Fibroblast of pulmonary artery (primary cell): ENCODE measurements around the gene CSRNP2.

Experiments
- DNase-seq: peaks from one replicate; pipeline ENCODE4 v3.0.0-alpha.2; 2010; ENCODE audit warnings: low read depth
- H3K4me3 ChIP-seq: replicated peaks from 2 replicates; pipeline ENCODE4 v1.5.1; 2011; ENCODE audit warnings: low read depth, mild to moderate bottlenecking, control low read depth, low read length, moderate library complexity
- TF ChIP-seq, protein P1 (sequence below): IDR thresholded peaks from 2 replicates; pipeline ENCODE4 v1.5.1; 2011; ENCODE audit warnings: mild to moderate bottlenecking, control low read depth, low read length, inconsistent platforms; ENCODE audit errors: missing control alignments

Gene CSRNP2

DNA sequence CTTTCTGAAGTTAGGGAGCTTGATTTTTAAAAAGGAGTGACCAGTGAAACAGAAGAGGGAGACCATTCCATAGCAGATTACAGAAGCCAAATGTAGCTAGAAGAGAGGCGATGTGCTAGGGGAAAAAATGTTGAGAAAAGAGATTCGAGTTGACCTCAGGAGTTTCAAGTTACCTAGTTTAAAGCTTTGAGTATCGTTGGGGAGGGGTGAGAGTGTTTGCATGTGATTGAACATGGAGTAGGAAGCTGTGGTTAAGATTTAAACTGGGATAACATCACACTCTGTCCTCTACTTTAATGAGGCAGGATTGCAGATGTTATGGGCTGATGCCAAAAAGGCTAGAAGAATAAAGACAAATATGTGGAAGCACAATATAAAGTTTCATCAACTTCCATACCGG, 31.6 kb downstream of the CSRNP2 start:
- no peak for DNase-seq
- TF ChIP-seq, protein P1, sequence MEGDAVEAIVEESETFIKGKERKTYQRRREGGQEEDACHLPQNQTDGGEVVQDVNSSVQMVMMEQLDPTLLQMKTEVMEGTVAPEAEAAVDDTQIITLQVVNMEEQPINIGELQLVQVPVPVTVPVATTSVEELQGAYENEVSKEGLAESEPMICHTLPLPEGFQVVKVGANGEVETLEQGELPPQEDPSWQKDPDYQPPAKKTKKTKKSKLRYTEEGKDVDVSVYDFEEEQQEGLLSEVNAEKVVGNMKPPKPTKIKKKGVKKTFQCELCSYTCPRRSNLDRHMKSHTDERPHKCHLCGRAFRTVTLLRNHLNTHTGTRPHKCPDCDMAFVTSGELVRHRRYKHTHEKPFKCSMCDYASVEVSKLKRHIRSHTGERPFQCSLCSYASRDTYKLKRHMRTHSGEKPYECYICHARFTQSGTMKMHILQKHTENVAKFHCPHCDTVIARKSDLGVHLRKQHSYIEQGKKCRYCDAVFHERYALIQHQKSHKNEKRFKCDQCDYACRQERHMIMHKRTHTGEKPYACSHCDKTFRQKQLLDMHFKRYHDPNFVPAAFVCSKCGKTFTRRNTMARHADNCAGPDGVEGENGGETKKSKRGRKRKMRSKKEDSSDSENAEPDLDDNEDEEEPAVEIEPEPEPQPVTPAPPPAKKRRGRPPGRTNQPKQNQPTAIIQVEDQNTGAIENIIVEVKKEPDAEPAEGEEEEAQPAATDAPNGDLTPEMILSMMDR: no peak

DNA sequence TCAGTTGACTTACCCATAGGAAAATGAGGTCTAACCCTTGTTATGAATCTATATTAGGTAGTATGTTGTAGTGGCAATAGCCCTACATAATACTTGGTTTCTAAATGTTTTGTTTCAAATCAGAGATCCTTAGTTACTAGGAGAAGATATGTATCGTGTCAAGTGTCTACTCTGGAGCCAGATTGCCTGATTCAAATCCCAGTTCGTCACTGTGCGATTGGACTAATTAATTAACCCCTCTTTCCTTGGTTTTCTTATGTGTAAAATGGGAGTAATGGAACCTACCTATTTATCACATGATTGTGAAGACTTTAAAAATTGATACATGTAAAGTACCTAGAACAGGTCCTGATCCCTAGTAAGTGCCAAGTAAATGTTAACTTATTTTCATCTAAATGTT, 33.9 kb downstream of the CSRNP2 start:
- TF ChIP-seq, protein P1: no peak
- no peak for DNase-seq
- H3K4me3 ChIP-seq: peak overlapping the region; percentile 93

More for the DNA sequence above, 31.6 kb downstream of the CSRNP2 start:
- H3K4me3 ChIP-seq: no peak overlapping the region

DNA sequence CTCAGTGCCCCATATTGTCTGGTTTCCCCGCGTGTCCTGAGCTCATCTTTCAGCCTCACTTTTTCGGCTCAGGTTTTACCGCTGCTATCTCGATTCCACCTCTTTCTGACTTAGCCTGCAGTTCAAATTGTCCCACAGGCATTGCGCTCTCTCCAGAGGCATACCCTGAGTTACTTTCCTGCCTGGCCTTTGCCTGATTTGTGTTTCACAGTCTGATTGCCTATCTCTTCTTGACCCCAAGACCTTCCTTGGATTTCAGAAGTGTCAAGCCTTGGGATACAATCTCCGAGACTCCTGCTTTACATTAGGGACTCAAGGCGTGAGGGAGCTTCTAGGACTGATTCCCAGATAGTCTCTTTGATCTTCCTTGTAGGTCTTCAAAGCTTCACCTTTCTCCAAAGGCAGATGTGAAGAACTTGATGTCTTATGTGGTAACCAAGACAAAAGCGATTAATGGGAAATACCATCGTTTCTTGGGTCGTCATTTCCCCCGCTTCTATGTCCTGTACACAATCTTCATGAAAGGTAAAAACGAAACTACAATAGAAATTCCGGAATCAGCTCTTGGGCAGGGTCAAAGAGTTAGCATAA, 34.6 kb downstream of the CSRNP2 start:
- no peak for DNase-seq
- TF ChIP-seq, protein P1: no peak
- H3K4me3 ChIP-seq: peak overlapping the region; percentile 93

DNA sequence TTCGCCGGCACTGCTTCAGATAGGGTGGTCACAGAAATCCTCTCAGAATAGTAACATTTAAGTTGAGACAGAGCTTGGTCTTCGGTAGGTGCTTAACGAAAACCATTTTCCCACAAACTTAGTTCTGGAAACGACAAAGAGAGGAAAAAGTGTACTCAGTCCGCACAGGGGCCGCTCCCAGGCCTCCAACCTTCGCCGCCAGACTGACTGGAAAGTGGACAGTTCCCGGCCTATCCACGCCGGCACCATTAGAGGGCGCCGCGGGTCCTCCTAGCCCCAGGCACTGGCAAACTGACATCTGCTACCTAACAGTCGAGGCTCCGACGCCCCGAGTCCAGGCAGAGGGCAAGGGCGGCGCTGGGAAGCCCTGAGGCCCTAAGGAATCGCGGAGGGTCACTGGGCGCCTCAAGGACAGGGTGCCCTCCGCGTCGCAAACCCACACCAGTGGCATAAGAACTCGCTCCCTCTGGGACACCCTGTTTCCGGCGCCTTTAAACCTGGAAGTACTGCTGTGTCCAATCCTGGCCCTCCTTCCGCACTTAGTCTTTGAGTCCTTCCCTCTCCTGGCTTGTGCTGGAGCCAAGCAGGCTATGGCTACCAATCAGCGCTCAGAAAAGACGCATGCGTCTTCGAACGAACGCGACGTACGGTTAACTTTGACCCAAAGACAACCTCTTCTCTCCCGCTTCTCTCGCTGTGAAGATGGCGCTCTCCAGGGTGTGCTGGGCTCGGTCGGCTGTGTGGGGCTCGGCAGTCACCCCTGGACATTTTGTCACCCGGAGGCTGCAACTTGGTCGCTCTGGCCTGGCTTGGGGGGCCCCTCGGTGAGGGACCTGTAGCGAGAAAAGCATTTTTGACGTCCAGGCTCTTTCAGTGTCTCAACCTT, 35.5 kb downstream of the CSRNP2 start, which contains the start of gene LETMD1:
LETMD1 (plus strand) TSS at position 673 of the 886 bp plus-strand sequence; CDS start at position 703, 30 bp downstream.
- peak; percentile 99 for DNase-seq
- TF ChIP-seq, protein P1: peak; percentile 81
- peak within 1 kb of the TSS; percentile 93 for H3K4me3 ChIP-seq

DNA sequence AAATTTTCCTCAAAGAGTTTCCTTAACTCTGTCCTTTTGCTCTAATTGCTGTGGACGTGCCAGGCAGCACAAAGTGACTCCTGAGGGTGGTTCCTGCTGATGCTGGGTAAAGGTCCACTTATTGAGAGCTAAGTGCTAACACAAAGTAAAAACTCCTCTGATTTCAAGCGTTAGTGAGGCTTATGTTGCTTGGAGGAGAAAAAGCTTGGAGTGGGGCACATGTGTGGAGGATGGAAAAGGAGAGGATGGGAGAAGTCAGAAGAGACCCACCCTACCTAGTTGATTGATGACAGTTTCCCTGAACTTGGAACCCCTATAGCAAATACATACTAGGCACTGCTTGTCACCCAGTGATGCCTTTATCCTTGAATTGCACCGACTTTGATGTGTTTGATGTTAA, 47.1 kb downstream of the CSRNP2 start:
- no peak overlapping the region for H3K4me3 ChIP-seq
- TF ChIP-seq, protein P1: no peak
- DNase-seq: no peak

DNA sequence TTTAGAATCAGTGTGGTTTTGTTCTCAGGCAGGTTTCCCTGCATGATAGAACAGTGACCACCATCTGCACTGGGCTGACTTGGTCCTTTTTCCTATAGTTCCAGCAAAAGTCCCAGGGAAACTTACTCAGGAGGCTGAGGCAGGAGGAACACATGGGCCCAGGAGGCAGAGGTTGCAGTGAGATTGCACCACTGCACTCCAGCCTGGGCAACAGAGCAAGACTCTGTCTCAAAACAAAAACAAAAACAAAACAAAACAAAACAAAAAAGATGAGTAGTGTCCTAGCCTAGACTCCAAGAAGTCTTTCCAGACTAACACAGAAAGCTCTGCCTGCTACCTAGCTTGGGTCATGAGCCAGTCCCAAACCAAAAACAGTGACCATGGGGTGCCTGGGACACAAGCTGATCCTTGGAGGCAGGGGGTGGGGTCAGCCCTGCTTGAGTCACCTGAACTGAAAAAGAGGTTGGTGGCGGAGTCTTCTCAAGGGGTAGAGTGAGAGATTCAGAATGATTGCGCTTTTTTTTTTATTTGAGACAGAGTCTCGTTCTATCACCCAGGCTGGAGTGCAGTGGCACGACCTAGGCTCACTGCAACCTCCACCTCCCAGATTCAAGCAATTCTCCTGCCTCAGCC, 49.8 kb downstream of the CSRNP2 start:
- TF ChIP-seq, protein P1: no peak
- H3K4me3 ChIP-seq: no peak overlapping the region
- no peak for DNase-seq
